Epithelial cell of proximal tubule (primary cell): ENCODE measurements around the gene HIC2. TPM values are rescaled to one million over a fixed set of nuclear protein-coding genes. Genes with fewer than 3 reads are reported as not detected.
"Not testable (repeated sequence)": the region's sequence is repeated elsewhere in the genome, so short reads cannot be mapped to it uniquely, and the experiment has no call there.

Experiments used
- DNase-seq: peaks from one replicate; pipeline ENCODE4 v3.0.0-alpha.2; 2011; ENCODE audit warnings: low read depth
- H3K4me3 ChIP-seq: 2 replicates; pipeline ENCODE4 v1.5.1; 2011; ENCODE audit warnings: low read depth, mild to moderate bottlenecking, low read length
- total RNA-seq: library from RNA; depleted of rRNA; stranded (reverse); fragments of >200 nt; gene quantifications from 2 replicates; pipeline ENCODE4 v1.2.3, GENCODE V29; 2015
- TF ChIP-seq, protein P1 (sequence below): conservative IDR thresholded peaks from 2 replicates; pipeline ENCODE4 v1.5.1; 2012; ENCODE audit warnings: low read depth, mild to moderate bottlenecking, low read length

HIC2 gene
- total RNA-seq, 1 donor from 2014 or later: 5.3 TPM

DNA sequence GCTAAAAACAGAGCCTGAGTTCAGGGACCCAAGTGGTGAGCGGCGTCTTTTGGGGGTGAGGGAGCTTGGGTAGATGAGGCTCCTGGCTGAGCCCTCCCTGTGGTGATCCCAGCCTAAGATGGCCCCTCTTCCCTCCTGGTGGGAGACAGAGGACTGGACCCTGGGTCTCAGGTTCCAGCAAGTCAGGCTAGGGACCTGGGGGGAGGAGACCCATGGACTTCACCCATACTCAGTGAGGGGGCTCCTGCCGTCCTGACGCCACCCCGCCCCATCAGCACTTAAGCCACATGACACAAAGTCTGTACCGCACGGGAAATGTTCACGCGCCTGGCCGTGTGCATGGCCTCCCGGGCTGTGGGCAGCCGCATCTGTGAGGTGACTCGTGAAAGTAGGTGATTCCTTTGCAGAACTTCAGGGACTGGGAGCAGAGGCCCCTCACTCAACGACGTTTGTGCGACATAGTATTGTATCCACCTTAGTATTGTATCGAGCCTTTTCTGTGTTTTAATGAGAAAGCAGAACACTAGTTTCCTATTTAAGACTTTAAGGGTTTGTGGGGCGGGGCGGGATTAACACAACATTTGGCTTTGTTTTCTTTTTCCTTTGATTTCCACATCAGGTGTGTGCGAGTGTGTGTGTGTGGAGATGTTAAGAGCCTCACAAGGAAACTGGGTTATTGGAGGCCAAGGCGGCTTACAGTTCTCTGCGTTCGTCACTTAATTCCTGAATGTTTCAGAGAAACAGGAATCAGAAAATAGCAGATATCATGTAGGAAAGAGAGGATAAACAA, 31.7 kb downstream of the HIC2 start:
- no peak overlapping the region for H3K4me3 ChIP-seq
- no peak for DNase-seq
- TF ChIP-seq, protein P1, sequence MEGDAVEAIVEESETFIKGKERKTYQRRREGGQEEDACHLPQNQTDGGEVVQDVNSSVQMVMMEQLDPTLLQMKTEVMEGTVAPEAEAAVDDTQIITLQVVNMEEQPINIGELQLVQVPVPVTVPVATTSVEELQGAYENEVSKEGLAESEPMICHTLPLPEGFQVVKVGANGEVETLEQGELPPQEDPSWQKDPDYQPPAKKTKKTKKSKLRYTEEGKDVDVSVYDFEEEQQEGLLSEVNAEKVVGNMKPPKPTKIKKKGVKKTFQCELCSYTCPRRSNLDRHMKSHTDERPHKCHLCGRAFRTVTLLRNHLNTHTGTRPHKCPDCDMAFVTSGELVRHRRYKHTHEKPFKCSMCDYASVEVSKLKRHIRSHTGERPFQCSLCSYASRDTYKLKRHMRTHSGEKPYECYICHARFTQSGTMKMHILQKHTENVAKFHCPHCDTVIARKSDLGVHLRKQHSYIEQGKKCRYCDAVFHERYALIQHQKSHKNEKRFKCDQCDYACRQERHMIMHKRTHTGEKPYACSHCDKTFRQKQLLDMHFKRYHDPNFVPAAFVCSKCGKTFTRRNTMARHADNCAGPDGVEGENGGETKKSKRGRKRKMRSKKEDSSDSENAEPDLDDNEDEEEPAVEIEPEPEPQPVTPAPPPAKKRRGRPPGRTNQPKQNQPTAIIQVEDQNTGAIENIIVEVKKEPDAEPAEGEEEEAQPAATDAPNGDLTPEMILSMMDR: no peak

DNA sequence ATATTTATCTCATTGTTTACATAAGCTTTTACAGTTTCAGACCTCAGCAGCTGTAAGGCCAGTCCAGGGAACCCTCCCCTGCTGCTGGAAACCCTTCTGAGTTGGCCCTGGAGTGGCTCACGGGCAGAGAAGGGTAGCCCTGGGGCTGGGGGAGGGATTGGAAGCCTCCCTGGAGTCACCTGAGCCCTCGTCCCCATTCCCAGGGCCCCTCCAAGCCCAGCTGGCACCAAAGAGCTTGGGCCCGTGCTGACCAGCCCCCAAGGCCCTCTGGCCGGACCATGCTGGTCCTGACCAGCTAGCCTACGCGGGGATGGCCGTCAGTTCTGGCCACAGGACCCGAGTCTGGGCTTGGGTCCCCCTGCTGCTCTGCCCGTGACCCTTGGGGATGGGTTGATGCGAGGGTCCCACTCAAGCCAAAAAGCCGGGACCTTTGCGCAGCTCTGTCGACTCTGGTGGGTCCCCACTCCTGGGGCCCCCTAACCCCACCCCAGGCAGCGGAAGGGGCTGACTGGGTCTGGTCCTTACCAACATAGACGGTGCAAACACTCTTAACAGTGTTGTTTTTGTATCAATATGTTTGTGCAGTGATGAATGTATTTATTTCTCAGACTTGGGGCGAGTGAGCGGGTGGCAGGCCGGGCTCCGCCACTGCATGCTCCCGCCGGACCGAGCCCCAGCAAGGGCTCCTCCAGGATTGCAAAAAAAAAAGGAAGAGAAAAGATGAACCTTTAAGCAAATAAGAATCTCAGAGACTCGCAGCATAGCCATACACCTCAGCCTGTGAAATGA, 32.6 kb downstream of the HIC2 start:
- H3K4me3 ChIP-seq: no peak overlapping the region
- TF ChIP-seq, protein P1: no peak
- DNase-seq: no peak

DNA sequence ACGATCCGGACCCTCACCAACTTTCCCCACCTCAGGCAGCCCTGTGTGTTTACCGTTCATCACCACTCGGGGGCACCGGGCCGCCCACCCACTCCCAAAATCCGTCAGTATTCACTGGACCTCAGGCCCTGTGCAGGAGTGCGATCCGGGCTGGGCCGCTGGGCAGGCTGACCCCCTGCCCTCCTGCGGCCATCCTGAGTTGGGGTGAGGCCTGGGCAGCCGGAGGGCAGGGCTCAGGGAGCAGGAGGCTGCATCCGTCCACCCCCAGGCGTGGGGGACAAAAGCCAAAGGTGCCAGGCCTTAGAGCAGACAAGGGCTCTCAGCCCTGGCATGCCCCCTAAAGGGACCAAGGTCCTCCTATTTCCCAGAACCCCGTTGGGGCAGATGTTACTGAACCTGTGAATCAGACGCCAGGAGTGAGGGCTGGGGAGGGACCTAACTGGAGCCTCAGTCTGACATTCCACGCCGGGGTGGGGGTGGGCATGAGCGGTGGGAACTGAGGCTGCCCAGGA, 33.2 kb downstream of the HIC2 start:
- DNase-seq: no peak
- H3K4me3 ChIP-seq: no peak overlapping the region
- TF ChIP-seq, protein P1: no peak

DNA sequence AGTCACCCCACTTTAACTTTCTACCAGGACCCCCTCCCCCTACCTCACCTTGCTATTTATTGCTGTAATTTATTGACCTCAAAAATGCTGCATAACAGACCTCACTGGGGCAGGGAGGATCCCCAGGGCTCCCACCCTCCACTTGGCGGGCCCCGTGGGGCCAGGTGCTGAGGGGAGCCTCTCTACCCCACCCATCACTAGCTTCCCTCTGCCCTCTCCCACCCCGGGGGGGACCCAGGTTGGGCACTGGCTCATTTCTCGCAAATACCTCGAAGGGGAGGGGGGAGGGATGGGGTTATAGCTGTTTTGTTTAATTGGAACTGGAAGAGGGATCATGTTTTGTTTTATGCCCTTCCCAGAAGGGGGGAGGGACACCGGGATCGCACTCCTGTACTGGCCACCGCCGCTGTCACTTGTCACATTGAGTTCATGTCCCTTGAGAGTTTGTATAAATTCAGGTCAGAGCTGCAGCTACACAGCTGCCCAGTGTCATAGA, 33.7 kb downstream of the HIC2 start:
- DNase-seq: no peak
- TF ChIP-seq, protein P1: no peak
- H3K4me3 ChIP-seq: no peak overlapping the region

DNA sequence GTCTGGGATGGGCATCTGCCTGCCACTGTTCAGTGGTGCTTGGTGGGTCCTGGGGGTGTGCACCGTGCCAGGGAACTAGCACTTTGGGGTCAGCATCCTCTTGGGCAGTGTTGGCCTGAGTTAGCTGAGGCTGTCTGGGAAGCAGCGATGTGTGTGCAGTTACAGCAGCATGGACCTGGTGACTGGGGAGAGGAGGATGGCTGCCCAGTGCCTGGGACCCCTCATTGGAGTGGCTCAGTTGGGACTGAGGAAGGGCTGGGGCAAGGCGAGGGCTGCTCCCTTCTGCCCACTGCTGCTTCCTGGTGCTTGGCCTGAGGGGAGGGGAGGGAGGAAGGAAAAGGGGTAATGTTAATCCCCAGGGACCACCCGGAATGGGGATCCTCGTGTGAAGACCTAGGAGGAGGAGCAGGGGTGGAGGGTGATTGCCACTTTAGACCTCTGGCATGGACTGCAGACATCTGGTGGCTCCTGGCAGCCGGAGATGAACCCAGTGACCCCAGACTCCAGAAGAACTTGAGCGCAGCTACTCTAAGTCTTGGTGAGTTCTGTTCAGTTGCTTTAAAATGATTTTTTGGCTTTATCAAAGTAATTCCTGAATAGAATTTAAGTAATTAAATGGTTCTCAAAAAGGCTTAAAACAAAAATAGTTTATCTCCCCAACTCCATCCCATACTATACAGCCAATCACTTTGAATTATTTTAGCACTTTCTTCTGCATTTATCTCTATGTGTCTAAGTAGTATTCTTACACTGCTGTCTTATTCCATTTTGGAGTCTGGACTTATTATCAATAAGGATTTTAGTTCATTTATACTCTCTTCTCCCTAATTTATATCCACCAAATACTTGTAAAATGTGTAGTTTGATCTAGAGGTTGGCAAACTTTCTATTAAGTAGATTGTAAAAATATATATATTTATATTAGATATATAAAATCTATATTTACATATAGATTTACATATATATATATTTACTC, 34.7 kb downstream of the HIC2 start:
- TF ChIP-seq, protein P1: no peak
- no peak for DNase-seq
- H3K4me3 ChIP-seq: no peak overlapping the region

DNA sequence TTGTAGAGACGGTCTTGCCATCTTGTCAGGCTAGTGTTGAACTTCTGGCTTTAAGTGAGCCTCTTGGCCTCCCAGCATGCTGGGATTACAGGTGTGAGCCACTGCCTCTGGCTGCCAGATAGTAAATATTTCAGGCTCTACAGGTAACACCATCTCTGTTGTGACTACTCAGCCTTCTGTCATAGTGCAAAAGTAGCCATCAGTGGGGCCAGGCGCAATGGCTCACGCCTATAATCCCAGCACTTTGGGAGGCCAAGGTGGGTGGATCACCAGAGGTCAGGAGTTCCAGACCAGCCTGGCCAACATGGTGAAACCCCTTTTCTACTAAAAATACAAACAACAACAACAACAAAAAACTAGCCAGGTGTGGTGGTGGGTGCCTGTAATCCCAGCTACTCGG, 35.5 kb downstream of the HIC2 start:
- DNase-seq, H3K4me3 ChIP-seq: not testable (repeated sequence)

DNA sequence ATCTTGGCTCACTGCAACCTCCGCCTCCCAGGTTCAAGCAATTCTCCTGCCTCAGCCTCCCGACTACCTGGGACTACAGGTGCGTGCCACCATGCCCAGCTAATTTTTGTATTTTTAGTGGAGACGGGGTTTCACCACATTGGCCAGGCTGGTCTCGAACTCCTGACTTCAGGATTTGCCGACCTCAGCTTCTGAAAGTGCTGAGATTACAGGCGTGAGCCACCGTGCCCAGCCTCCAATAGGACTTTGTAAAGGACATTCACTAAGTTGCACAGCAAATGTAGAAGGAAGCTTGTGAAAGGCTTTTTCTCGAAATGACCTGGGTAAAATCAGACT, 37.8 kb downstream of the HIC2 start:
- not testable (repeated sequence) for H3K4me3 ChIP-seq, DNase-seq
